ENCODE results near the gene NAT14. TPM values are rescaled to one million over a fixed set of nuclear protein-coding genes. Genes with fewer than 3 reads are reported as not detected.

The NAT14 gene
- total RNA-seq, 1 experiment from 2014 or later = 93.1 TPM

GRCh38 chr19:55500368-55500952 lies 15.5 kb downstream of the NAT14 start:
- TF ChIP-seq, protein P1, sequence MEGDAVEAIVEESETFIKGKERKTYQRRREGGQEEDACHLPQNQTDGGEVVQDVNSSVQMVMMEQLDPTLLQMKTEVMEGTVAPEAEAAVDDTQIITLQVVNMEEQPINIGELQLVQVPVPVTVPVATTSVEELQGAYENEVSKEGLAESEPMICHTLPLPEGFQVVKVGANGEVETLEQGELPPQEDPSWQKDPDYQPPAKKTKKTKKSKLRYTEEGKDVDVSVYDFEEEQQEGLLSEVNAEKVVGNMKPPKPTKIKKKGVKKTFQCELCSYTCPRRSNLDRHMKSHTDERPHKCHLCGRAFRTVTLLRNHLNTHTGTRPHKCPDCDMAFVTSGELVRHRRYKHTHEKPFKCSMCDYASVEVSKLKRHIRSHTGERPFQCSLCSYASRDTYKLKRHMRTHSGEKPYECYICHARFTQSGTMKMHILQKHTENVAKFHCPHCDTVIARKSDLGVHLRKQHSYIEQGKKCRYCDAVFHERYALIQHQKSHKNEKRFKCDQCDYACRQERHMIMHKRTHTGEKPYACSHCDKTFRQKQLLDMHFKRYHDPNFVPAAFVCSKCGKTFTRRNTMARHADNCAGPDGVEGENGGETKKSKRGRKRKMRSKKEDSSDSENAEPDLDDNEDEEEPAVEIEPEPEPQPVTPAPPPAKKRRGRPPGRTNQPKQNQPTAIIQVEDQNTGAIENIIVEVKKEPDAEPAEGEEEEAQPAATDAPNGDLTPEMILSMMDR (IDR thresholded peaks at IDR 0.05) = no peak
- TF ChIP-seq POLR2AphosphoS5 (IDR thresholded peaks at IDR 0.05; ENCODE audit: low read depth, low read length) (no peak), TCF7L2 (IDR thresholded peaks at IDR 0.05; ENCODE audit: low read depth, low read length) (no peak), REST (IDR thresholded peaks at IDR 0.05; ENCODE audit: insufficient read depth in 1 of 2, low read depth in 2 of 2, low read length in 1 of 2) (no peak), SIN3A (IDR thresholded peaks at IDR 0.05; ENCODE audit: borderline replicate concordance, insufficient read depth, low read depth, low read length) (no peak)
- Histone ChIP-seq H3K36me3 (ENCODE audit: control insufficient read depth, insufficient read depth, low read length) (no peaks in the 10 kb centered on the region), H3K27ac (ENCODE audit: low read length) (no peak overlapping the region), H3K9me3 (ENCODE audit: control insufficient read depth, insufficient read depth, low read depth, low read length) (no peaks in the 10 kb centered on the region), H3K4me3 (ENCODE audit: low read depth in 2 of 2, low read length in 2 of 2) (no peak overlapping the region), H3K4me1 (ENCODE audit: control insufficient read depth, insufficient read depth, low read length) (no peaks in the 10 kb centered on the region), H3K27me3 (ENCODE audit: control insufficient read depth, insufficient read depth, low read length) (no peaks in the 10 kb centered on the region)
- DNase-seq (ENCODE audit: low read depth, low spot score) (no peak), ATAC-seq (no peak)
- in situ Hi-C loops (cut with HindIII; ENCODE audit: low pct_unique_long_range_greater_than_20kb, low sequenced_read_pairs) = no loop called here
- ChIA-PET CTCF (no interaction called here), POLR2A (no interaction called here)
- intact Hi-C loops (cut with micrococcal nuclease; ENCODE audit: unreplicated experiment) = no loop called here
- no TSS peak for BruUV-seq (replicated peaks)

DNA sequence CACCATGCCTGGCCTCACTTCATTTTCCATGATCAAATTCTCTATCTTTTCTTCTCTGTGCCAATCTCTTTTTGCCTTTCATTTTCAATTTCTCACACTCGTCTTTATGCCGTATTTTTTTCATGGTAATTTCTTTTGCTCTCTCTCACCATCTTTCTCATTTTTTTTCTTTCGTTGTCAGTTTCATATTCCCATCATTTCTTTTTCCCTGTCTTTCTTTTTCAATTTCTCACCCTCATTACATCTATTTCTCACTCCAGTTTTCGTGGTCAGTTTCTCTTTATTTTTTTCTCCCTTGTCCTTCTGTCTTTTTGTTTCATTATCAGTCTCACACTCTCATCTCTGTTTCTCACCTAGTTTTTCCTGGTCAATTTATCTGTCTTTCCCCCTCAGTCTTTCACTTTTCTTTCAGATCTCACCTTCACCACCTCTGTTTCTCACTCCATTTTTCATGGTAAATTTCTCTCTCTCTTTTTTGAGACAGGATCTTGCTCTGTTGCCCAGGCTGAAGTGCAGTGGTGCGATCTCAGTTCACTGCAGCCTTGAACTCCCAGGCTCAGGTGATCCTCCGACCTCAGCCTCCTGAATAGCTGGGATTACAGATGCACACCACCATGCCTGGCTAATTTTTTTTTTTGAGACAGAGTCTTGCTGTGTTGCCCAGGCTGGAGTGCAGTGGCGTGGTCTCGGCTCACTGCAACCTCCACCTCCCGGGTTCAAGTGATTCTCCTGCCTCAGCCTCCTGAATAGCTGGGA lies 17.4 kb downstream of the NAT14 start:
- intact Hi-C loops (cut with micrococcal nuclease; ENCODE audit: unreplicated experiment) = no loop called here
- DNase-seq (ENCODE audit: low read depth, low spot score) = no peak
- Histone ChIP-seq H3K36me3 (ENCODE audit: control insufficient read depth, insufficient read depth, low read length) (no peaks in the 10 kb centered on the region), H3K4me1 (ENCODE audit: control insufficient read depth, insufficient read depth, low read length) (no peaks in the 10 kb centered on the region), H3K27ac (ENCODE audit: low read length) (no peak overlapping the region), H3K27me3 (ENCODE audit: control insufficient read depth, insufficient read depth, low read length) (no peaks in the 10 kb centered on the region), H3K4me3 (ENCODE audit: low read depth in 2 of 2, low read length in 2 of 2) (no peak overlapping the region), H3K9me3 (ENCODE audit: control insufficient read depth, insufficient read depth, low read depth, low read length) (no peaks in the 10 kb centered on the region)
- BruUV-seq (replicated peaks) = no TSS peak
- no peak for TF ChIP-seq SIN3A (IDR thresholded peaks at IDR 0.05; ENCODE audit: borderline replicate concordance, insufficient read depth, low read depth, low read length)
- no peak for TF ChIP-seq TCF7L2 (IDR thresholded peaks at IDR 0.05; ENCODE audit: low read depth, low read length)
- no peak for TF ChIP-seq POLR2AphosphoS5 (IDR thresholded peaks at IDR 0.05; ENCODE audit: low read depth, low read length)
- TF ChIP-seq REST (IDR thresholded peaks at IDR 0.05; ENCODE audit: insufficient read depth in 1 of 2, low read depth in 2 of 2, low read length in 1 of 2) = no peak
- TF ChIP-seq, protein P1 (IDR thresholded peaks at IDR 0.05) = no peak
- ATAC-seq = no peak
- in situ Hi-C loops (cut with HindIII; ENCODE audit: low pct_unique_long_range_greater_than_20kb, low sequenced_read_pairs) = no loop called here
- ChIA-PET CTCF (no interaction called here), POLR2A (no interaction called here)

Data from Panc1 (cell line).